Caki2 (cell line): ENCODE data around the gene DDX3X. TPM values are rescaled to one million over a fixed set of nuclear protein-coding genes. Genes with fewer than 3 reads are reported as not detected.
A peak's percentile ranks its signal among the peaks of the same experiment; 100 is the strongest.
"Not testable (repeated sequence)": the region's sequence is repeated elsewhere in the genome, so short reads cannot be mapped to it uniquely, and the experiment has no call there.

Experiments used
- DNase-seq: peaks from one replicate; pipeline ENCODE4 v3.0.0-alpha.2; 2015; ENCODE audit warnings: low read depth
- in situ Hi-C: cut with HindIII; loops from 2 replicates; pipeline ENCODE4 v1.10.0; 2016; ENCODE audit warnings: low sequenced_read_pairs, low pct_unique_long_range_greater_than_20kb, mixed read lengths
- total RNA-seq: library from RNA; depleted of rRNA; stranded (reverse); fragments of >200 nt; shearing (Covaris generic); gene quantifications from 2 replicates; pipeline ENCODE4 v1.2.3, GENCODE V29; 2014; ENCODE audit warnings: low replicate concordance

DDX3X gene
- total RNA-seq, 1 experiment from 2014 or later: 120 TPM

- in situ Hi-C loops: no loop called here
- DNase-seq: no peak
Measured at GRCh38 chrX:41350150-41350975, 16.4 kb downstream of the DDX3X start.

- in situ Hi-C loops: no loop called here
- DNase-seq: no peak
Measured at GRCh38 chrX:41350976-41351569, 17.1 kb downstream of the DDX3X start.

GRCh38 chrX:41351923-41352322 is 18.0 kb downstream of the DDX3X start:
- in situ Hi-C loops: no loop called here
- no peak for DNase-seq

DNA sequence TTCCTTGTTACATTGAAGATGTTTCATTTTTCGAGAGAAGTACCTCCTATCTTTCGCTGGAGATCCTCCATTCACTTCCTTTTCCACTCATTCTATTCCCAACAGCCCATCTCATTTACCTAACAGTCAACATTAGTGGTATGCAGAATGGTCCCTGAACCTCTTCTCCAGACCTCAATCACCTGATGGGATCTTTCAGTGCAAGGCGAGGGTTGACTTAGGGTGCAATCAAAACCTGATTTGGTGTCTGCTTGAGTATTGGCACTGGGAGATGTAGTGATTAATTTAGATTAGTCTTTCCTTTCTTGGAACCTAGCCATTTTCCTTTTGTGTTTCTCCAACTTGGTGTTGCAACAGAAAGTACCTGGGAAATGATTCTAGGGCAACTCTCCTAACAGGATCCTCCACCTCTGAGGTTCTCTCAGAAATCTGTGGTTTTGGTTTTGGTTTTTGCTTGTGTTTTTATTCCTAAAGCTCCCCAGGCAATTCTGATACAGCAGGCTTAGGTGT is 18.4 kb downstream of the DDX3X start:
- DNase-seq: no peak
- in situ Hi-C loops: no loop called here

- in situ Hi-C loops: no loop called here
- DNase-seq: no peak
Measured at GRCh38 chrX:41353985-41354384, 20.0 kb downstream of the DDX3X start.

- in situ Hi-C loops: no loop called here
- no peak for DNase-seq
Measured at GRCh38 chrX:41369152-41369551, 35.2 kb downstream of the DDX3X start.

GRCh38 chrX:41371575-41371974 is 37.6 kb downstream of the DDX3X start:
- DNase-seq, in situ Hi-C loops: not testable (repeated sequence)

DNA sequence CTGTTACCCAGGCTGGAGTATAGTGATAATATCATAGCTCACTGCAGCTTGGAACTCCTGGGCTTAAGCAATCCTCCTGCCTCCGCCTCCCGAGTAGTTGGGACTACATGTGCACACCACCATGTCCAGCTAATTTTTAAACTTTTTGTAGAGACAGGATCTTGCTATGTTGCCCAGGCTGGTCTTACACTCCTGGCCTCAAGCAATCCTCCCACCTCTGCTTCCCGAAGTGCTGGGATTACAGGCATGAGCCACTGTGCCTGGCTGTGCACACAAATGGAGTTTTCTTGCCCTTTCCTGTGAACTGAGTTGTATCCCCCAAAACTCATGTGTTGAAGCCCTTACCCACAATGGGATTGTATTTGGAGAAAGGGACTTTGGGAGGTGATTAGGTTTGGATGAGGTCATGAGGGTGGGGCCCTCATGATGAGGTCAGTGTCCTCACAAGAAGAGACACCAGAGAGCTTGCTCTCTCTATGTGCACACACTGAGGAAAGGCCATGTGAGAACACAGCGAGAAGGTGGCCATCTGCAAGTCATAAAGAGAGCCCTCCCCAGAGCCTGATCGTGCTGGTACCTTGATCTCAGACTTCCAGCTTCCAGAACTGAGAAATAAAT is 40.1 kb downstream of the DDX3X start:
- no peak for DNase-seq
- in situ Hi-C loops: no loop called here

DNA sequence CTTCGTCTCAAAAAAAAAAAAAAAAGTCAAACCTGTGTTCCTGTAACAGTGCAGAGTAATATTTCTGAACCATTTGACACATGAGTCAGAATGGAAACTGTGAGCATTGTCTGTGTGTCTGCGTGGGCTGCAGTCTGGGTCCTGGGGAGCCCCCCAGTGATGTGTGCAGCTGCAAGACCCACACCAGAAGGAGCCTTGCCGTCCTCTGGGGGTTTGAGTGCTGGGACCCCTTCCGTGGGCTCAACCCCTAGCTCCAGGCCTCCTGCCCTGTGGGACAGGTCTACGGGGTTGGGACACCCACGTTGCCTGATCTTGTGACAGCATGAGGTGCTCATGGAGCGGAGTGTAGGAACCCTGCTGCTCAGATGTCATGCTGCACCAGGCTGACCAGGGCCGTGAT is 43.7 kb downstream of the DDX3X start:
- in situ Hi-C loops: no loop called here
- DNase-seq: no peak

- peak; percentile 86 for DNase-seq
- in situ Hi-C loops: no loop called here
Measured at GRCh38 chrX:41381685-41382084, 47.7 kb downstream of the DDX3X start.

GRCh38 chrX:41382714-41383645 is 49.0 kb downstream of the DDX3X start:
- in situ Hi-C loops: no loop called here
- peak; percentile 30 for DNase-seq

DNA sequence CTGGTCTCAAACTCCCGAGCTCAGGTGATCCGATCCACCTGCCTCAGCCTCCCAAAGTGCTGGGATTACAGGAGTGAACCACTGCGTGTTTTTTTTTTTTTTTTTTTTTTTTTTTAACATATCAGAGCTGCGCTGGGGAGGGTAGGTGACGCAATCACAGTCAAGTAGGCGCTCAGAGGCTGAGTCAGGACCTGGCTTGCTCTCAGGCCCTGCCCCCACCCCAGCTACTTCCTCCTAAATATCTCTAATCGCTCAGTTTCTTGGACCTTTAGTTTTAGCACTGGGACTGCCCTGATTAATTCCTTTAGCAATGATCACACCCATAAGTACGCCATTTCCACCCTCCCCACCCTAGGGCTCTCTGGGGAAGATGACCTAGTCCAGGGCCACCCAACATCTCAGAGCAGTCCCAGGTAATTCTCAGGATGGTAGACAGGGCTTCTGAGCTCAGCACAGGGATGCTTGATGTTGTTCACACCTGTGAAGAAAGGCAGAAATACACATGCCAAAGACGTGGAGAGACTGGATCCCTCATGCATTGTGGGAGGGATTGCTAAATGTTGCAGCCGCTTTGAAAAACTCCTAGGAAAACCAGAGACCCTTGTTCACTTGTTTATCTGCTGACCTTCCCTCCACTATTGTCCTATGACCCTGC is 50.2 kb downstream of the DDX3X start:
- in situ Hi-C loops: no loop called here
- peak; percentile 52 for DNase-seq

GRCh38 chrX:41386222-41386990 is 52.4 kb downstream of the DDX3X start:
- no peak for DNase-seq
- in situ Hi-C loops: no loop called here

DNA sequence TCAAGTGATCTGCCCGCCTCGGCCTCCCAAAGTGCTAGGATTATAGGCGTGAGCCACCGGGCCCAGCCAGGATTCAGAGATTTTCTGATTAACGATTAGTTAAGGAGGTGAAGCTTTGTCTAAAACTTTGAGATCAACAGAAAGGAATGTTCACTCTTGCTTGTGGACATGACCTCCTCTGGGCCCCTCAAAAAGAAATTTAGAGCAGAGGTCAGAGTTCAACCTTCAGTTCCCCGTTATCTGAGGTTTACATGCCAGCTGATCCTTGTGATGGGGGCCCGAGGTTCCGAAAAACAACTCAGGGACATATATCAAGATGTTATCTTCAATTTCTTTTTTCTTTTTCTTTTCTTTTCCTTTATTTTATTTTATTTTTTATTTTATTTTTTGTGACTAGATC is 54.6 kb downstream of the DDX3X start:
- in situ Hi-C loops: no loop called here

GRCh38 chrX:41389311-41389888 is 55.4 kb downstream of the DDX3X start:
- DNase-seq: no peak
- in situ Hi-C loops: no loop called here

More for the DNA sequence above, 54.6 kb downstream of the DDX3X start:
- DNase-seq: no peak

DNA sequence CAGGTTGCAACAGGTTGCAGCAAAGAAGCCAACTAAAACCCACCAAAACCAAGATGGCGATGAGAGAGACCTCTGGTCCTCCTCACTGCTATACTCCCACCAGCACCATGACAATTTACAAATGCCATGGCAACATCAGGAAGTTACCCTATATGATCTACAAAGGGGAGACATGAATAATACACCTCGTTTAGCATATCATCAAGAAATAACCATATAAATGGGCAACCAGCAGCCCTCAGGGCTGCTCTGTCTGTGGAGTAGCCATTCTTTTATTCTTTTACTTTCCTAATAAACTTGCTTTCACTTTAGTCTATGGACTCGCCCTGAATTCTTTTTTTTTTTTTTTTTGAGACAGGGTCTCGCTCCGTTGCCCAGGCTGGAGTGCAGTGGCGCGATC is 56.6 kb downstream of the DDX3X start:
- DNase-seq, in situ Hi-C loops: not testable (repeated sequence)

GRCh38 chrX:41391606-41392005 is 57.6 kb downstream of the DDX3X start:
- in situ Hi-C loops: no loop called here

More at GRCh38 chrX:41391606-41392005, 57.6 kb downstream of the DDX3X start:
- no peak for DNase-seq
